HepG2 (cell line): ENCODE results near the gene IRF4. TPM values are rescaled to one million over a fixed set of nuclear protein-coding genes. Genes with fewer than 3 reads are reported as not detected.

Experiments
- ATAC-seq: fragments of 200-7000 bp; cut with Tn5 transposase; 3 replicates; pipeline ENCODE4 v1.9.1; 2020; ENCODE audit warnings: mild to moderate bottlenecking, moderate library complexity
- BruUV-seq: library from RNA; stranded (reverse); fragments of 400-500 nt; replicated peaks from 2 replicates; lab custom pipeline; 2021; lab: Mats Ljungman, UMichigan
- CTCF ChIA-PET: fragments of 300-600 bp; formaldehyde crosslinking; extraction: SDS; loops from one replicate; lab custom pipeline; 2021; ENCODE audit warnings: low total read pairs, inconsistent platforms, low intra/inter-chr PET ratio; lab: Yijun Ruan, JAX
- POLR2A ChIA-PET: fragments of 350-600 bp; sonication (Branson Sonifier 250); formaldehyde crosslinking; loops from one replicate; lab custom pipeline; 2020; ENCODE audit warnings: antibody characterized with exemption, inconsistent platforms; lab: Yijun Ruan, JAX
- DNase-seq: peaks from one replicate; pipeline ENCODE4 v3.0.0-alpha.2; 2015; ENCODE audit warnings: low spot score
- FAIRE-seq: peaks from 3 replicates; lab custom pipeline; 2011; peaks lifted over from hg19 to GRCh38; lab: Jason Lieb, UNC
- H2AFZ ChIP-seq: one replicate; pipeline ENCODE4 v1.6.1; 2011; ENCODE audit warnings: low read length, inconsistent platforms
- H3K27ac ChIP-seq: fragments of 300-600 bp; 3 replicates; pipeline ENCODE4 v1.8.0; 2011; ENCODE audit warnings: mixed run types, mild to moderate bottlenecking, mixed read lengths, low read length, inconsistent platforms; ENCODE audit not compliant: insufficient read depth; ENCODE audit errors: extremely low read length
- H3K27me3 ChIP-seq, 2 experiments: fragments of 200-600 bp in 1 of 2; 2 replicates in 1 of 2; 3 replicates in 1 of 2; pipeline versions ENCODE4 v1.6.0 to v1.8.0; 2011; ENCODE audit warnings: low read length in 2 of 2, mild to moderate bottlenecking in 2 of 2, moderate library complexity in 2 of 2, inconsistent platforms in 1 of 2; ENCODE audit not compliant: insufficient read depth in 2 of 2, control insufficient read depth in 1 of 2
- H3K36me3 ChIP-seq, 2 experiments: fragments of 200-600 bp in 1 of 2; replicated peaks in 1 of 2; 2 replicates in 1 of 2; 3 replicates in 1 of 2; pipeline versions ENCODE4 v1.5.1 to v1.8.0; 2011; ENCODE audit warnings: low read length in 2 of 2, inconsistent platforms in 1 of 2; ENCODE audit not compliant: insufficient read depth in 2 of 2, control insufficient read depth in 1 of 2
- H3K4me1 ChIP-seq: 2 replicates; pipeline ENCODE4 v1.5.1; 2012; ENCODE audit warnings: low read length, inconsistent platforms; ENCODE audit not compliant: insufficient read depth
- H3K4me2 ChIP-seq: 2 replicates; pipeline ENCODE4 v1.6.0; 2011; ENCODE audit warnings: low read depth, low read length, inconsistent platforms
- H3K4me3 ChIP-seq, 3 experiments: fragments of 200-600 bp in 1 of 3; sonication (generic), shearing (Covaris generic) in 1 of 3; replicated peaks in 1 of 3; 2 replicates each; pipeline ENCODE4 v1.5.1; 2011 to 2016; ENCODE audit warnings: low read length in 3 of 3, inconsistent platforms in 2 of 3, low read depth in 2 of 3, mild to moderate bottlenecking in 2 of 3, control low read depth in 1 of 3, mixed read lengths in 1 of 3; ENCODE audit not compliant: insufficient read depth in 1 of 3
- H3K79me2 ChIP-seq: one replicate; pipeline ENCODE4 v1.6.1; 2011; ENCODE audit warnings: low read length, inconsistent platforms; ENCODE audit not compliant: insufficient read depth
- H3K9ac ChIP-seq: 2 replicates; pipeline ENCODE4 v1.6.0; 2011; ENCODE audit warnings: mild to moderate bottlenecking, low read depth, low read length, inconsistent platforms; ENCODE audit not compliant: insufficient read depth
- H3K9me3 ChIP-seq: 2 replicates; pipeline ENCODE4 v1.5.1; 2012; ENCODE audit warnings: mild to moderate bottlenecking, low read length
- H4K20me1 ChIP-seq: 2 replicates; pipeline ENCODE4 v1.6.0; 2011; ENCODE audit warnings: inconsistent platforms, mild to moderate bottlenecking, low read length, moderate library complexity; ENCODE audit not compliant: insufficient read depth
- CTCF ChIP-seq: sonication (generic); formaldehyde crosslinking; IDR thresholded peaks from 2 replicates; pipeline ENCODE4 v1.5.0; 2020; ENCODE audit warnings: mild to moderate bottlenecking, missing genetic modification reagents, moderate library complexity
- HOXA9 ChIP-seq: sonication (generic); formaldehyde crosslinking; IDR thresholded peaks from 2 replicates; pipeline ENCODE4 v1.8.1; 2022; ENCODE audit warnings: missing genetic modification reagents, mild to moderate bottlenecking, moderate library complexity, borderline replicate concordance
- PHF20 ChIP-seq: sonication (generic); formaldehyde crosslinking; IDR thresholded peaks from 2 replicates; pipeline ENCODE4 v1.5.0; 2020; ENCODE audit warnings: mild to moderate bottlenecking, missing genetic modification reagents
- POLR2AphosphoS2 ChIP-seq: IDR thresholded peaks from 2 replicates; pipeline ENCODE4 v1.6.1; 2011; ENCODE audit warnings: low read depth, low read length, improper control_type of control experiment
- ZNF20 ChIP-seq: sonication (generic); formaldehyde crosslinking; IDR thresholded peaks from 2 replicates; pipeline ENCODE4 v1.4.0; 2020; ENCODE audit warnings: mild to moderate bottlenecking, moderate library complexity, missing genetic modification reagents
- ZNF572 ChIP-seq: sonication (generic); formaldehyde crosslinking; IDR thresholded peaks from 2 replicates; pipeline ENCODE4 v1.5.1; 2020; ENCODE audit warnings: mild to moderate bottlenecking, missing genetic modification reagents
- WGBS: methylation state at CpG from one replicate; pipeline ENCODE4 v1.1.6; 2017; ENCODE audit warnings: low lambda C conversion rate; 5-methylcytosine and 5-hydroxymethylcytosine counted together
- in situ Hi-C: cut with HindIII; loops from 2 replicates; pipeline ENCODE4 v1.10.0; 2017; ENCODE audit warnings: low pct_unique_long_range_greater_than_20kb; ENCODE audit not compliant: extremely low pct_ligation_motif_present
- intact Hi-C: fragments of 100-400 bp; cut with micrococcal nuclease; formaldehyde crosslinking; loops from one replicate; pipeline ENCODE4 v1.10.0; 2022; ENCODE audit not compliant: unreplicated experiment
- polyA plus RNA-seq, 8 experiments: library from polyadenylated mRNA; depleted of rRNA in 3 of 8; stranded (reverse) in 7 of 8; unstranded in 1 of 8; fragments of >200 nt; fragmentation: Illumina TruSeq in 4 of 8; extraction: Trizol in 4 of 8; gene quantifications; 2 replicates each; pipeline versions ENCODE4 v1.2.1 to v1.2.3, GENCODE V29; 2011 to 2016; ENCODE audit warnings: low read depth in 4 of 8, missing spikeins in 1 of 8, mixed read lengths in 1 of 8; ENCODE audit not compliant: insufficient read depth in 1 of 8
- total RNA-seq, 5 experiments: library from RNA; depleted of rRNA; stranded (reverse); fragments of >200 nt; fragmentation: Illumina TruSeq; extraction: Trizol; gene quantifications; 2 replicates each; pipeline ENCODE4 v1.2.3, GENCODE V29; 2016; ENCODE audit warnings: low read depth in 1 of 5

The IRF4 gene
- total and polyA plus RNA-seq, 2 of the 13 experiments (the other 11 are each of a cell fraction or from before 2014, with no cell fraction given): 0.07 to 0.09 TPM

DNA sequence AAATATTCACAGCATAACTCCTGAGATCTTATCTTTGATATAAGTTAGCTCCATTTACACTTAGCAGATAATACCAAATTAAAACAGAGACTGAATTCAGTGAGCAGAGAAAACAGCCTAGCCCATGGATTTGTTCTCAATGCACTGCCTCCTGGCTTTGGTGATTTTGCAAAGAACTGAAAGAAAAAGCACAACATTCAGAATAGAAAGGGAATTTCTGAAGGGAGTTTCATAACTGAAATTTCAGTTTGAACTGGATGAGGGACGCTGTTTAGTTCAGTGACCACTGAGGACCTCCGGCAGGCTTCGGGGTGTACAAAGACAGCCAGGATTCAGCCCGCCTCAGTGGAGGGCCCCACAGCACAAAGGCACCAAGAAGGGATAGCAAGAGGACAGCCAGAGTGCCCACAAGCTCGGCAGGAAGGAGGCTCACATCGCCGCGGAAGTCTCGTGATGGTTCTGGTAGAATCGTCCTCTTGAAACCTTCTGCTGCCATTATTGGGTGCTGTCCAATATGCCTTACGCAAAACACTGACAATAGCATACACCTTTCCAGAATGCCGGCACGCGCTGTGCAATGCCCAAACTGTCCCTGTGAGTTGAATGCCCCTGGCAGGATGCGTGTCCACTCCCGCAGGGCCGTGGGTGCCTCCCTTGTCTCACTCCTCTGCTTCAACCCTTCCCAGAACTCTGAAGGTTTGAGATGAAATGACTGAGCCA lies 9.7 kb upstream of the IRF4 start:
- H3K9ac ChIP-seq: no peak overlapping the region
- intact Hi-C loops (no loop called here), in situ Hi-C loops (no loop called here)
- no peaks in the 10 kb centered on the region for H3K36me3 ChIP-seq
- H3K4me3 ChIP-seq: no peak overlapping the region
- H3K9me3 ChIP-seq: no peaks in the 10 kb centered on the region
- ChIA-PET POLR2A (no interaction called here), CTCF (no interaction called here)
- no peaks in the 10 kb centered on the region for H3K79me2 ChIP-seq
- BruUV-seq: no TSS peak
- no peak for DNase-seq
- H3K4me1 ChIP-seq: no peaks in the 10 kb centered on the region
- H4K20me1 ChIP-seq: no peaks in the 10 kb centered on the region
- 0 out of 2 replicates have a peak, but pooled peaks have one; percentile 12 for TF ChIP-seq ZNF572 (CRISPR knock-in tag)
- no peak for TF ChIP-seq HOXA9
- H3K27ac ChIP-seq: no peak overlapping the region
- ATAC-seq: no peak
- no peak for FAIRE-seq
- 41% methylated on average over 17 of the region's 17 CpGs for WGBS
- no peak overlapping the region for H2AFZ ChIP-seq
- H3K27me3 ChIP-seq: peaks cover 20 to 86% of the 10 kb centered on the region in 2 experiments
- no peak overlapping the region for H3K4me2 ChIP-seq

- CTCF ChIA-PET: no interaction called here
- WGBS: 29% methylated on average over 22 of the region's 22 CpGs
- no TSS peak for BruUV-seq
- H3K4me3 ChIP-seq: no peak overlapping the region
- no peaks in the 10 kb centered on the region for H3K9me3 ChIP-seq
- no peak overlapping the region for H3K27ac ChIP-seq
- in situ Hi-C loops: no loop called here
- intact Hi-C loops: no loop called here
- H4K20me1 ChIP-seq: no peaks in the 10 kb centered on the region
- no peak overlapping the region for H3K9ac ChIP-seq
- POLR2A ChIA-PET: no interaction called here
- H3K27me3 ChIP-seq: peaks cover 20 to 77% of the 10 kb centered on the region in 2 experiments
- no peaks in the 10 kb centered on the region for H3K36me3 ChIP-seq
- no peak overlapping the region for H3K4me2 ChIP-seq
- H2AFZ ChIP-seq: no peak overlapping the region
- no peaks in the 10 kb centered on the region for H3K79me2 ChIP-seq
- DNase-seq: no peak
- peak; percentile 16; the same call in 1 of the 2 replicates for TF ChIP-seq CTCF (CRISPR knock-in tag)
- no peak for TF ChIP-seq PHF20
- TF ChIP-seq ZNF20 (CRISPR knock-in tag): no peak
- TF ChIP-seq POLR2AphosphoS2: no peak
- no peaks in the 10 kb centered on the region for H3K4me1 ChIP-seq
- peak; percentile 45 for ATAC-seq
- no peak for FAIRE-seq
Measured at GRCh38 chr6:382883-383810, 8.4 kb upstream of the IRF4 start.
